ENCODE measurements around the gene EXOC6B. TPM values are rescaled to one million over a fixed set of nuclear protein-coding genes. Genes with fewer than 3 reads are reported as not detected.

EXOC6B gene
- total RNA-seq, 4 donors from 2014 or later = 21.0 to 57.7 (median 36.1) TPM

DNA sequence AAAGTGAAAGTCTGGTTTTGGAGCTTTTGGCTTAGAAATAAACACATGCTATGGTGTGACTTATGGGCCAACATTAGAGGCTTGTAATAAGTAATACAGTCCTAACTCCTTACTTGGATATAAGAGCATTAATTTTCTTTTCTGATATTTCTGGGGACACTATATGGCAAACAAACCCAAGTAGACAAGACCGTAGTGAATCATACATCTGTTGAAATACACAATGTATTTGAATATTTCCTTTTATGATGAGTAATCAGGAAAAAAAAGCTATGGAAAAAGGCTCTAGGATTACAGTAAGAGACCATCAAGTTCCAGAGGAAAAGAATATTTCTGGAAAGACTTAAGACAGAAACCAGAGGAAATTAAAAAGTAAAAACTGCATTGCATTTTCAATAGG is 532.2 kb downstream of the EXOC6B start:
- no peak overlapping the region for H3K27ac ChIP-seq
- no peak overlapping the region for H3K4me3 ChIP-seq
- H3K27me3 ChIP-seq = no peaks in the 10 kb centered on the region
- TF ChIP-seq CTCF (IDR thresholded peaks at IDR 0.05) (no peak), POLR2A (IDR thresholded peaks at IDR 0.05) (no peak)
- no peaks in the 10 kb centered on the region for H3K9me3 ChIP-seq
- no peaks in the 10 kb centered on the region for H3K36me3 ChIP-seq
- WGBS, 2 donors = 13 to 34% methylated on average over 1 of the region's 1 CpG
- no peak for DNase-seq
- peaks cover 0 to 9% (median 0%) of the 10 kb centered on the region in 3 donors for H3K4me1 ChIP-seq
- intact Hi-C loops (cut with DNase I) = no loop called here

GRCh38 chr2:72292433-72292832 is 533.4 kb downstream of the EXOC6B start:
- DNase-seq = no peak
- Histone ChIP-seq H3K27me3 (no peaks in the 10 kb centered on the region), H3K9me3 (no peaks in the 10 kb centered on the region), H3K27ac (no peak overlapping the region), H3K4me1 (peaks cover 0 to 9% (median 0%) of the 10 kb centered on the region in 3 donors), H3K36me3 (no peaks in the 10 kb centered on the region), H3K4me3 (no peak overlapping the region)
- intact Hi-C loops (cut with DNase I) = no loop called here
- 94 to 100% methylated on average over 1 of the region's 1 CpG for WGBS, 2 donors
- TF ChIP-seq POLR2A (IDR thresholded peaks at IDR 0.05) (no peak), CTCF (IDR thresholded peaks at IDR 0.05) (no peak)

DNA sequence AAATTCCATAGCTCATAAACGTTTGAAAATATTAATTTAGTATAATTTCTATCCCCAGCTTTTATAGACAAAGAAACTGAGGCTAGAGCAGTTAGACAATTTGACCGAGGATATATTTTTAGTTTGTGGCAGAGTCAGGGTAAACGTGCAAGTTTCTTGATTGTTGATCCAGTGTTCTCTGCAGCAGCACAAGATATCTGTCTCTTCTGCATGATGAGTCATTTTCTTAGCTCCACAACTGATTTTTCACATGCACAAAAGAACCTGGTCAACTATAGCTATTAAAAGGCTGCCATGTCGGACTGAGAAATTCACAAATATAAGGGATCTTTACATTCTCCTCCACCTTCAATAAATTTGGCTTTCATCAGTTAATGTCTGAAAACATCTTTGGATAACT is 534.8 kb downstream of the EXOC6B start:
- Histone ChIP-seq H3K9me3 (no peaks in the 10 kb centered on the region), H3K4me1 (peaks cover 0 to 9% (median 0%) of the 10 kb centered on the region in 3 donors), H3K36me3 (no peaks in the 10 kb centered on the region), H3K27ac (no peak overlapping the region), H3K4me3 (no peak overlapping the region), H3K27me3 (no peaks in the 10 kb centered on the region)
- no peak for TF ChIP-seq CTCF (IDR thresholded peaks at IDR 0.05)
- no peak for TF ChIP-seq POLR2A (IDR thresholded peaks at IDR 0.05)
- intact Hi-C loops (cut with DNase I) = no loop called here
- no peak for DNase-seq
- WGBS, 2 donors = 44 to 45% methylated on average over 4 of the region's 4 CpGs

- no peak overlapping the region for H3K27ac ChIP-seq
Observed at GRCh38 chr2:72289736-72290135, 536.1 kb downstream of the EXOC6B start.

DNA sequence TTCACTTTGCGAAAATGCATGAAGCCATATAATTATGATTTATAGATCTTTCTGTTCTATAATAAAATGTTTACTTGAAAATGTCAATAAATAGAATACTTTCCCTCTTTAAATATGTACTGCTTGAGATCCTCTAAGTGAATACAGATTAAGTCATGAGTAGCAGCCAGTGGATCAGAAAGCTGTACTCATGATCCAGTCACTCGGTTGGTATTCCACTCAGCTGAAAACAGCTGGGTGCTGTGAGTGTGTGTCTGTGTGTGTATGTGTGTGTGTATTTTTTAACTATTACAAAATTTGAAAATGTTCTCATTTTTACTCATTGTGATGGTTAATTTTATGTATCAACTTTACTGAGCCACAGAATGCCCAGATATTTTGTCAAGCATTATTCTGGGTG is 536.5 kb downstream of the EXOC6B start:
- DNase-seq = no peak
- H3K4me1 ChIP-seq = peaks cover 0 to 9% (median 0%) of the 10 kb centered on the region in 3 donors
- intact Hi-C loops (cut with DNase I) = no loop called here
- H3K9me3 ChIP-seq = no peaks in the 10 kb centered on the region
- H3K4me3 ChIP-seq = no peak overlapping the region
- no peak overlapping the region for H3K27ac ChIP-seq
- H3K36me3 ChIP-seq = no peaks in the 10 kb centered on the region
- no peak for TF ChIP-seq CTCF (IDR thresholded peaks at IDR 0.05)
- TF ChIP-seq POLR2A (IDR thresholded peaks at IDR 0.05) = no peak
- WGBS, 2 donors = 64 to 98% methylated on average over 2 of the region's 2 CpGs
- H3K27me3 ChIP-seq = no peaks in the 10 kb centered on the region

More at GRCh38 chr2:72289736-72290135, 536.1 kb downstream of the EXOC6B start:
- H3K36me3 ChIP-seq = no peaks in the 10 kb centered on the region
- H3K4me3 ChIP-seq = no peak overlapping the region
- H3K27me3 ChIP-seq = no peaks in the 10 kb centered on the region
- 79 to 82% methylated on average over 3 of the region's 3 CpGs for WGBS, 2 donors
- H3K9me3 ChIP-seq = no peaks in the 10 kb centered on the region
- intact Hi-C loops (cut with DNase I) = no loop called here
- DNase-seq = no peak
- peaks cover 0 to 9% (median 0%) of the 10 kb centered on the region in 3 donors for H3K4me1 ChIP-seq
- no peak for TF ChIP-seq CTCF (IDR thresholded peaks at IDR 0.05)
- no peak for TF ChIP-seq POLR2A (IDR thresholded peaks at IDR 0.05)

Data from esophagus squamous epithelium (tissue), 5 donors.